ENCODE results near the gene PIK3CG.

PIK3CG gene

DNA sequence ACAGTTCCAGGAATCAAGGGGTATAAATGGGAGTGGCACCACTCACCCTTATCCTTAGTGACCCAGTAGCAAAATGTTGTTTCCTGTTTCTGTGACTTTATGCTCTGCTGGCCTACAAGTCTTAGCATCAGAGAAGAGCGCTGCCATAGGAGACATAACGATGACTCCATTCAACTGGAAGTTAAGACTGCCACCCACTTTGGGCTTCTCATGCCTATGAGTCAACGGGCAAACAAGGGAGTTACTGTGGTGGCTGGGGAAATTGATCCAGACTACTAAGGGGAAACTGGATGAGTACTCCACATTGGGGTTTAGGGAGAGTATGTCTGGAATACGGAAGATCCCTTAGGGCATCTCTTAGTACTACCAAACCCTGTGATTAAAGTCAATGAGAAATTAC is 40.6 kb upstream of the PIK3CG start:
- Histone ChIP-seq H3K4me3 (ENCODE audit: low read depth, low read length) (no peak overlapping the region), H3K9me3 (ENCODE audit: control insufficient read depth, insufficient read depth, low read depth, low read length) (no peaks in the 10 kb centered on the region), H3K27ac (ENCODE audit: extremely low read depth, low read depth, low read length) (no peak overlapping the region), H3K36me3 (ENCODE audit: control insufficient read depth in 2 of 2, insufficient read depth in 1 of 2, low read length in 2 of 2) (no peaks in the 10 kb centered on the region), H3K4me1 (ENCODE audit: control insufficient read depth, insufficient read depth, low read length) (no peaks in the 10 kb centered on the region)
- TF ChIP-seq ZNF510 (tag by site-specific recombination; IDR thresholded peaks at IDR 0.05; ENCODE audit: insufficient replicate concordance) (no peak), SCRT2 (tag by site-specific recombination; IDR thresholded peaks at IDR 0.05) (no peak), ZNF596 (tag by site-specific recombination; IDR thresholded peaks at IDR 0.05) (no peak), ZNF660 (tag by site-specific recombination; IDR thresholded peaks at IDR 0.05) (no peak), SETDB1 (IDR thresholded peaks at IDR 0.05; ENCODE audit: insufficient read length, low read length) (no peak)
- TF ChIP-seq, protein P1, sequence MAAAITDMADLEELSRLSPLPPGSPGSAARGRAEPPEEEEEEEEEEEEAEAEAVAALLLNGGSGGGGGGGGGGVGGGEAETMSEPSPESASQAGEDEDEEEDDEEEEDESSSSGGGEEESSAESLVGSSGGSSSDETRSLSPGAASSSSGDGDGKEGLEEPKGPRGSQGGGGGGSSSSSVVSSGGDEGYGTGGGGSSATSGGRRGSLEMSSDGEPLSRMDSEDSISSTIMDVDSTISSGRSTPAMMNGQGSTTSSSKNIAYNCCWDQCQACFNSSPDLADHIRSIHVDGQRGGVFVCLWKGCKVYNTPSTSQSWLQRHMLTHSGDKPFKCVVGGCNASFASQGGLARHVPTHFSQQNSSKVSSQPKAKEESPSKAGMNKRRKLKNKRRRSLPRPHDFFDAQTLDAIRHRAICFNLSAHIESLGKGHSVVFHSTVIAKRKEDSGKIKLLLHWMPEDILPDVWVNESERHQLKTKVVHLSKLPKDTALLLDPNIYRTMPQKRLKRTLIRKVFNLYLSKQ (tag by site-specific recombination; IDR thresholded peaks at IDR 0.05; ENCODE audit: borderline replicate concordance), result no peak
- TF ChIP-seq, protein P2, sequence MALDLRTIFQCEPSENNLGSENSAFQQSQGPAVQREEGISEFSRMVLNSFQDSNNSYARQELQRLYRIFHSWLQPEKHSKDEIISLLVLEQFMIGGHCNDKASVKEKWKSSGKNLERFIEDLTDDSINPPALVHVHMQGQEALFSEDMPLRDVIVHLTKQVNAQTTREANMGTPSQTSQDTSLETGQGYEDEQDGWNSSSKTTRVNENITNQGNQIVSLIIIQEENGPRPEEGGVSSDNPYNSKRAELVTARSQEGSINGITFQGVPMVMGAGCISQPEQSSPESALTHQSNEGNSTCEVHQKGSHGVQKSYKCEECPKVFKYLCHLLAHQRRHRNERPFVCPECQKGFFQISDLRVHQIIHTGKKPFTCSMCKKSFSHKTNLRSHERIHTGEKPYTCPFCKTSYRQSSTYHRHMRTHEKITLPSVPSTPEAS (tag by site-specific recombination; IDR thresholded peaks at IDR 0.05), result no peak
- ChIA-PET CTCF (no interaction called here), POLR2A (no interaction called here)

DNA sequence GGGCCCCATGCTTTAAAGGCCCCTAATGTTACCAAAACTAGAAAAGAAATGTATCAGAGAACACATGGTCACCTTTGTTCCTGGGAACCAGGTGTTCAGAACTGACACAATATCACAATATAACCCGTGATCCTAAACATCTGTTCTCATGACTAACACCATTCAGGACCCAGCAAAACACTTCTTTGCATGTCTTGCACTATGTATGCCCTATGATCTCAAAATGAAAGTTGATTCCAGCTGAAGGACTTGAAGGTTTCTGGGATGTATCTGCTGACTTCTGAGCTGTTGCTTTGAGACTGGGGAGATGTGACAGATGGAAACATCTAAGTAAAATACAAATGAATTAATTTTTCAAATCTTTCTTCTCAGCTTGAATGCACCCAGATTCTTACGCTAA is 37.5 kb upstream of the PIK3CG start:
- POLR2A ChIA-PET, result no interaction called here
- Histone ChIP-seq H3K36me3 (ENCODE audit: control insufficient read depth in 2 of 2, insufficient read depth in 1 of 2, low read length in 2 of 2) (no peaks in the 10 kb centered on the region), H3K4me1 (ENCODE audit: control insufficient read depth, insufficient read depth, low read length) (no peaks in the 10 kb centered on the region), H3K4me3 (ENCODE audit: low read depth, low read length) (no peak overlapping the region), H3K27ac (ENCODE audit: extremely low read depth, low read depth, low read length) (no peak overlapping the region), H3K9me3 (ENCODE audit: control insufficient read depth, insufficient read depth, low read depth, low read length) (no peaks in the 10 kb centered on the region)
- TF ChIP-seq, protein P3, sequence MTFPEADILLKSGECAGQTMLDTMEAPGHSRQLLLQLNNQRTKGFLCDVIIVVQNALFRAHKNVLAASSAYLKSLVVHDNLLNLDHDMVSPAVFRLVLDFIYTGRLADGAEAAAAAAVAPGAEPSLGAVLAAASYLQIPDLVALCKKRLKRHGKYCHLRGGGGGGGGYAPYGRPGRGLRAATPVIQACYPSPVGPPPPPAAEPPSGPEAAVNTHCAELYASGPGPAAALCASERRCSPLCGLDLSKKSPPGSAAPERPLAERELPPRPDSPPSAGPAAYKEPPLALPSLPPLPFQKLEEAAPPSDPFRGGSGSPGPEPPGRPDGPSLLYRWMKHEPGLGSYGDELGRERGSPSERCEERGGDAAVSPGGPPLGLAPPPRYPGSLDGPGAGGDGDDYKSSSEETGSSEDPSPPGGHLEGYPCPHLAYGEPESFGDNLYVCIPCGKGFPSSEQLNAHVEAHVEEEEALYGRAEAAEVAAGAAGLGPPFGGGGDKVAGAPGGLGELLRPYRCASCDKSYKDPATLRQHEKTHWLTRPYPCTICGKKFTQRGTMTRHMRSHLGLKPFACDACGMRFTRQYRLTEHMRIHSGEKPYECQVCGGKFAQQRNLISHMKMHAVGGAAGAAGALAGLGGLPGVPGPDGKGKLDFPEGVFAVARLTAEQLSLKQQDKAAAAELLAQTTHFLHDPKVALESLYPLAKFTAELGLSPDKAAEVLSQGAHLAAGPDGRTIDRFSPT (tag by site-specific recombination; IDR thresholded peaks at IDR 0.05), result no peak
- TF ChIP-seq WT1 (tag by site-specific recombination; IDR thresholded peaks at IDR 0.05) (no peak), ZNF791 (tag by site-specific recombination; IDR thresholded peaks at IDR 0.05) (no peak), KLF1 (tag by site-specific recombination; IDR thresholded peaks at IDR 0.05) (no peak), TCF7L2 (IDR thresholded peaks at IDR 0.05; ENCODE audit: borderline replicate concordance, low read depth, low read length) (no peak), OVOL3 (tag by site-specific recombination; IDR thresholded peaks at IDR 0.05) (no peak)
- TF ChIP-seq, protein P4, sequence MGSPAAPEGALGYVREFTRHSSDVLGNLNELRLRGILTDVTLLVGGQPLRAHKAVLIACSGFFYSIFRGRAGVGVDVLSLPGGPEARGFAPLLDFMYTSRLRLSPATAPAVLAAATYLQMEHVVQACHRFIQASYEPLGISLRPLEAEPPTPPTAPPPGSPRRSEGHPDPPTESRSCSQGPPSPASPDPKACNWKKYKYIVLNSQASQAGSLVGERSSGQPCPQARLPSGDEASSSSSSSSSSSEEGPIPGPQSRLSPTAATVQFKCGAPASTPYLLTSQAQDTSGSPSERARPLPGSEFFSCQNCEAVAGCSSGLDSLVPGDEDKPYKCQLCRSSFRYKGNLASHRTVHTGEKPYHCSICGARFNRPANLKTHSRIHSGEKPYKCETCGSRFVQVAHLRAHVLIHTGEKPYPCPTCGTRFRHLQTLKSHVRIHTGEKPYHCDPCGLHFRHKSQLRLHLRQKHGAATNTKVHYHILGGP (tag by site-specific recombination; IDR thresholded peaks at IDR 0.05), result no peak
- TF ChIP-seq, protein P5, sequence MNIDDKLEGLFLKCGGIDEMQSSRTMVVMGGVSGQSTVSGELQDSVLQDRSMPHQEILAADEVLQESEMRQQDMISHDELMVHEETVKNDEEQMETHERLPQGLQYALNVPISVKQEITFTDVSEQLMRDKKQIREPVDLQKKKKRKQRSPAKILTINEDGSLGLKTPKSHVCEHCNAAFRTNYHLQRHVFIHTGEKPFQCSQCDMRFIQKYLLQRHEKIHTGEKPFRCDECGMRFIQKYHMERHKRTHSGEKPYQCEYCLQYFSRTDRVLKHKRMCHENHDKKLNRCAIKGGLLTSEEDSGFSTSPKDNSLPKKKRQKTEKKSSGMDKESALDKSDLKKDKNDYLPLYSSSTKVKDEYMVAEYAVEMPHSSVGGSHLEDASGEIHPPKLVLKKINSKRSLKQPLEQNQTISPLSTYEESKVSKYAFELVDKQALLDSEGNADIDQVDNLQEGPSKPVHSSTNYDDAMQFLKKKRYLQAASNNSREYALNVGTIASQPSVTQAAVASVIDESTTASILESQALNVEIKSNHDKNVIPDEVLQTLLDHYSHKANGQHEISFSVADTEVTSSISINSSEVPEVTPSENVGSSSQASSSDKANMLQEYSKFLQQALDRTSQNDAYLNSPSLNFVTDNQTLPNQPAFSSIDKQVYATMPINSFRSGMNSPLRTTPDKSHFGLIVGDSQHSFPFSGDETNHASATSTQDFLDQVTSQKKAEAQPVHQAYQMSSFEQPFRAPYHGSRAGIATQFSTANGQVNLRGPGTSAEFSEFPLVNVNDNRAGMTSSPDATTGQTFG (tag by site-specific recombination; IDR thresholded peaks at IDR 0.05; ENCODE audit: borderline replicate concordance), result no peak
- CTCF ChIA-PET, result interaction anchor here (0.8 kb wide), 1 partner anchor 35 kb away, joined by 3 read pairs; no protein-coding TSS in a partner anchor
